Duodenal mucosa (tissue), 2 donors: Measurements from ENCODE around the gene THADA.

Source experiments
- H3K27ac ChIP-seq: one replicate; pipeline ENCODE4 v1.7.0; 2013; ENCODE audit warnings: low read depth, low read length
- H3K27me3 ChIP-seq, 2 donors: one replicate each; pipeline ENCODE4 v1.7.0; 2013; ENCODE audit warnings: low read length in 2 of 2, control low read depth in 1 of 2; ENCODE audit not compliant: insufficient read depth in 2 of 2, control insufficient read depth in 1 of 2
- H3K36me3 ChIP-seq, 2 donors: one replicate each; pipeline ENCODE4 v1.7.0; 2013; ENCODE audit warnings: low read length in 2 of 2, control low read depth in 1 of 2; ENCODE audit not compliant: insufficient read depth in 2 of 2, control insufficient read depth in 1 of 2
- H3K4me1 ChIP-seq, 2 donors: one replicate each; pipeline ENCODE4 v1.7.0; 2013; ENCODE audit warnings: low read length in 2 of 2, control low read depth in 1 of 2; ENCODE audit not compliant: insufficient read depth in 2 of 2, control insufficient read depth in 1 of 2
- H3K4me3 ChIP-seq, 2 donors: one replicate each; pipeline ENCODE4 v1.7.0; 2013; ENCODE audit warnings: low read length in 2 of 2, low read depth in 1 of 2
- H3K9ac ChIP-seq, 2 donors: one replicate each; pipeline ENCODE4 v1.7.0; 2013; ENCODE audit warnings: low read length in 2 of 2, low read depth in 1 of 2
- H3K9me3 ChIP-seq, 2 donors: one replicate each; pipeline ENCODE4 v1.7.0; 2013; ENCODE audit warnings: low read length in 2 of 2, control low read depth in 1 of 2; ENCODE audit not compliant: control insufficient read depth in 1 of 2

The THADA gene

GRCh38 chr2:43460174-43460546 is 135.7 kb downstream of the THADA start:
- no peaks in the 10 kb centered on the region for H3K9me3 ChIP-seq
- no peaks in the 10 kb centered on the region for H3K36me3 ChIP-seq
- no peak overlapping the region for H3K27ac ChIP-seq
- H3K4me1 ChIP-seq: peaks cover 20 to 51% of the 10 kb centered on the region in 2 donors
- H3K4me3 ChIP-seq: no peak overlapping the region
- no peak overlapping the region for H3K9ac ChIP-seq
- H3K27me3 ChIP-seq: no peaks in the 10 kb centered on the region

DNA sequence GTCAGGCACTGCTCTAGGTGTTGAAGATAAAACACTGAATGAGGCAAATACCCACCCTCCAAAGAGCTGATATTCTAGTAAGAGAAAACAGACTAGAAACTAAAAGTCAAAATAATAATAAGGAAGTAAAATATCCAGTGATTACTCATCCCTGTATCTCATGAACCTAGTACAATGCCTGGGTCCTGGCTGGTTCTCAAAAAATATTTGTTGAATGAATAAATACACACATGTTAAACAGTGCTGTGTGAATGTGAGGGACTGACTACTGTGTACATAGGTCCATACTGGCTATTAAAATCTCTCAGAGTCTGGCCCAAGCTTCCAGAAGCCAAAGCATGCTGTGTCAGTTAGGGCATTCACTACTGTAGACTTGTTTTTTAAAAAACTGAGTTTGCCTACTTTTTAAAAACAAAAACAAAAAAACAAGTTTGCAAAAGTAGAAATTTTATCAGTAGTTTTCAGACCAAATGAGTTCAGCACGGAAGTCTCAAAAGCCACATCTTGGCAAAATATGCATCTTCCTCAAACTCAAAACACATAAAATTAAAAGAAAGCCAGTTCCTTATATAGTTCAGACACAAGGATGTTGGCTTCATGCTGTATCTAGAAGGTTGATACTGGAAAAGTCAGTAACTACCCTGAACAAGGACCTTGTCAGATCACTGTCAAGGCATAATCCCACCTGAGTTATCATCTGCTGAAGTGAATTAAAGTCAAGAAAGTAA is 136.2 kb downstream of the THADA start:
- no peak overlapping the region for H3K27ac ChIP-seq
- H3K9me3 ChIP-seq: no peaks in the 10 kb centered on the region

GRCh38 chr2:43458014-43458628 is 137.7 kb downstream of the THADA start:
- no peak overlapping the region for H3K4me3 ChIP-seq
- no peaks in the 10 kb centered on the region for H3K36me3 ChIP-seq
- no peaks in the 10 kb centered on the region for H3K27me3 ChIP-seq
- H3K4me1 ChIP-seq: peaks cover 19 to 48% of the 10 kb centered on the region in 2 donors
- no peaks in the 10 kb centered on the region for H3K9me3 ChIP-seq
- no peak overlapping the region for H3K9ac ChIP-seq
- H3K27ac ChIP-seq: no peak overlapping the region

More for the DNA sequence above, 136.2 kb downstream of the THADA start:
- H3K9ac ChIP-seq: no peak overlapping the region
- no peak overlapping the region for H3K4me3 ChIP-seq
- H3K4me1 ChIP-seq: peaks cover 20 to 51% of the 10 kb centered on the region in 2 donors
- H3K27me3 ChIP-seq: no peaks in the 10 kb centered on the region
- no peaks in the 10 kb centered on the region for H3K36me3 ChIP-seq

DNA sequence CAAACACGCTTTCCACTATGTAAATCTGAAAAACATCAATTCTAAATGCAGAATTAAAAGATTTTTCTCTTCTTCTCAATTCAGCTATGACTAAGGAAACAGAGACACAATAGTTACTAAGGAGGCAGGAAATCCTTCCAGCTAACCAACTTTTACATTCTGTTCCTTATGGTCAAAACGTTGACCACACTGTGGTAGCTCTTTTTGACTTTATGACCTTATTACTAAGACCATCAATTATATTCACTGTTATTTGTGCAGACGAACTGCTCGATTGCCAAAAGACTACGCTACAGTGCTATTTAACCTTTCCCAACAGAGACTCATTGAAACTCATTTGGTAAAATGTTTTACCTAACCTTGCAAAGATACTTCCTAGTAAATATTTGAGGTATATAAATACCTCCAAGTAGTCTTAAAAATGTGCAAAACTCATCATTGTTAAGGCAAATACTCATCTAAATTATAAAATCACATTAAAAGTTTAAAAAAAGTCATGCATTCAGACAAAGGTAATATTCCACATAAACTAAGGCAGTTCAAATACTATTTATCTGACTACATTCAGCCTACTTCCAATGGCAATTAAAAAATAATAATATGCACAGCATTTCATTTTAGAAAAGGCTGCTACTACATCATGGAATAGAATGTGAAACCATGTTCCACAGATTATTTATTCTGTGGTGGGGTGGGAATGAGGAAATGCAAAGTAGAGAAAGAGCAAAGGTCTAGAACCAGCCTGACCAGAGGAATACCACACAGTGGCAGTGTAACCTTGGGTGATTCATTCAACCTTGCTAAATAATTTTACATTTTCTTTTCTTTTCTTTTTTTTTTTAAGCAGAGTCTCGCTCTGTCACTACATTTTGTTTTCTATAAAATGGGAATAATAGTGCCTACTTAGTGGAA is 139.9 kb downstream of the THADA start:
- no peaks in the 10 kb centered on the region for H3K36me3 ChIP-seq
- H3K27ac ChIP-seq: no peak overlapping the region
- no peaks in the 10 kb centered on the region for H3K27me3 ChIP-seq
- H3K9me3 ChIP-seq: no peaks in the 10 kb centered on the region
- peaks cover 17 to 36% of the 10 kb centered on the region in 2 donors for H3K4me1 ChIP-seq
- H3K9ac ChIP-seq: no peak overlapping the region
- H3K4me3 ChIP-seq: no peak overlapping the region

DNA sequence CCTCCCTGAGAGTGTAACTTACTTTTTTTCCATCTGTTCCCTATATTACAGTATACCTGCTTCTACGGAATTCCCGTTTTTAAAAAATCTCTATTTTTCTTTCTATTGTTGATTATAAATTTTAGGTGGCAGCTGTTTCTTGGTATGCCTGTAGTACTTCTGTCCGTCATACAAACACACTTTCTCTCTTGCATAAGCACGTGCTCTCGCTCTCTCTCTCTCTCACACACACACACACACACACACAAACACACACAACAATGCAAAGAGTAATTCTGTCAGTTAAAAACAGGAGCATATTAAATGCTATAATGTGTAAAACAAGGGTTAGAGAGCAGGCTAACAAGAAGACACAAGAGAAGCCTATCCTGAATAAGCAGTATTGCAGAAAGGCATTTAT is 140.5 kb downstream of the THADA start:
- Histone ChIP-seq H3K27ac (no peak overlapping the region), H3K9me3 (no peaks in the 10 kb centered on the region), H3K9ac (no peak overlapping the region), H3K36me3 (no peaks in the 10 kb centered on the region), H3K4me3 (no peak overlapping the region), H3K27me3 (no peaks in the 10 kb centered on the region), H3K4me1 (peaks cover 13 to 29% of the 10 kb centered on the region in 2 donors)

- H3K4me3 ChIP-seq: no peak overlapping the region
- H3K4me1 ChIP-seq: peaks cover 13 to 28% of the 10 kb centered on the region in 2 donors
- H3K27me3 ChIP-seq: no peaks in the 10 kb centered on the region
- no peak overlapping the region for H3K27ac ChIP-seq
- no peaks in the 10 kb centered on the region for H3K9me3 ChIP-seq
- no peak overlapping the region for H3K9ac ChIP-seq
- no peaks in the 10 kb centered on the region for H3K36me3 ChIP-seq
These were observed 141.0 kb downstream of the THADA start for GRCh38 chr2:43454791-43455190.

DNA sequence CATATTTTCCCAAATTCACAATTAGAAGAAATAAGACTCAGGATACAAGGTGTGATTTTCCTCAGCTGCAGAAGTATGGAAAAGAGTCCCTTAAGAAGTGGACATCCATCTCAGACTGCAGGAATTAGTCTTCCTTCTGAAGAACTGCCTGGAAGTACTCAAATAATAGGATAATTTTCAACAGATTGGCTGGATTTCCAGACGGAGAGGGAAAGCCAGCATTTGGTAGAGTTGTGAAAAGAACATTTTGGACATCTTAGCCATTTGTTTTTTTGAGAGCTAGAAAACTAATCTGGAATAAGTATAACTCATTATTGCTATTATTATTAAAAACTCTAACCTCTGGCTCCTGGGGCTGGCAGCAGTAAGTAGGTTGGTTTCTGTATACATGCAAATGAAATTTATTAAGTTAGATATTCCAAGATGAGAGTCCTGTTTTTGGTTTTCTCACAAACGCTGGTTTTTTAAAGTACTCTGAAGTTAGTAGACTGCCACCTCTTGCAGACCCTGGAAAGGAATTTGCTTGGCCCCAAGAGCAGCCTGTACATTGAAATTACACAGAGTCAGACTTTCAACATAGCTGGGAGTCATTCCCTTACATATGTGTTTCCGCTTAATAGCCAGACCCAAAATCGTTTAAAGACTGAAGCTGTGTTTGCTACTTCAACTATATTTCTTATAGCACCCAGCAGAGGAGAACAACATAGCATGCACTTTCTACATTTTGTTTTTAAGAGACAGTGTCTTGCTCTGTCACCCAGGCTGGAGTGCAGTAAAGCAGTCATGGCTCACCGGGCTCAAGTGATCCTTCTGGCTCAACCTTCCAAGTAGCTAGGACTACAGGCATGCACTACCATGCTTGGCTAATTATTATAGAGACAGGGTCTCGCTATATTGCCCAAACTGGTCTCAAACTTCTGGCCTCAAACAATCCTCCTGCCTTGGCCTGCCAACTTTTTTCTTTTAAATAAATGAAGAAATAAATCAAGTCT is 142.4 kb downstream of the THADA start:
- Histone ChIP-seq H3K36me3 (no peaks in the 10 kb centered on the region), H3K9ac (no peak overlapping the region), H3K27me3 (no peaks in the 10 kb centered on the region), H3K4me3 (no peak overlapping the region), H3K9me3 (no peaks in the 10 kb centered on the region), H3K4me1 (peaks cover 13 to 18% of the 10 kb centered on the region in 2 donors), H3K27ac (no peak overlapping the region)

- H3K36me3 ChIP-seq: no peaks in the 10 kb centered on the region
- no peak overlapping the region for H3K9ac ChIP-seq
- no peaks in the 10 kb centered on the region for H3K27me3 ChIP-seq
- H3K4me1 ChIP-seq: peaks cover 13% of the 10 kb centered on the region in 2 donors
- no peaks in the 10 kb centered on the region for H3K9me3 ChIP-seq
- no peak overlapping the region for H3K4me3 ChIP-seq
- H3K27ac ChIP-seq: no peak overlapping the region
These were observed 143.5 kb downstream of the THADA start for GRCh38 chr2:43452318-43452731.

- Histone ChIP-seq H3K9me3 (no peaks in the 10 kb centered on the region), H3K4me3 (no peak overlapping the region), H3K27ac (no peak overlapping the region), H3K36me3 (no peaks in the 10 kb centered on the region), H3K4me1 (peaks cover 3% of the 10 kb centered on the region in 2 donors), H3K27me3 (no peaks in the 10 kb centered on the region), H3K9ac (no peak overlapping the region)
These were observed 145.2 kb downstream of the THADA start for GRCh38 chr2:43450617-43451016.
